ENCODE measurements around the gene MRPS6. TPM values are rescaled to one million over a fixed set of nuclear protein-coding genes. Genes with fewer than 3 reads are reported as not detected.

The MRPS6 gene
- total and polyA plus RNA-seq, 2 of the 4 experiments (the other 2 are of a cell fraction) = 7.5 to 35.1 TPM

DNA sequence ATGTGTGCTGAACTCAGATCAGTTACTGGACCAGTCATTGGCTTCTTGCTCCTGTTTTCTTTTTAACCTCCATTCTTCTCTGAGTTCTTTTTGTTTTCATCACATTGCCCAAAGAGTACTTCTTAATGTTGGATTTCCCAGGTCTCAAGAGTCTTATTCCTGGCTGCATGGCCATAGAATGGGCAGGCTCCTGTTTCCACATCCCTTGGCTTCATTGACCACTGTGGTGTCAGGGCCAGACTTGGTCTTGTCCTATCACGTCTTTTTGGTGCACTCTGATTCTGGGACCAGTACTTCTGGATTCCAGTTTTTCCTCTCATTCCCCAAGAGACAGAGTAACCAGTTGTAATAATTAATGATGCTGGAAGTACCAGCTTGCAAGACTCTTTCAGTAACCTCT, 41.8 kb downstream of the MRPS6 start:
- Histone ChIP-seq H2BK20ac (ENCODE audit: low read depth, low read length) (no peak overlapping the region), H4K20me1 (ENCODE audit: insufficient read depth, low read length) (no peaks in the 10 kb centered on the region), H3K79me1 (ENCODE audit: low read depth in 1 of 2, low read length in 2 of 2) (peaks cover 27 to 47% of the 10 kb centered on the region in 2 experiments), H3K14ac (replicated peaks; ENCODE audit: low read depth, low read length) (no peak overlapping the region), H3K9me1 (ENCODE audit: insufficient read depth, low read length) (no peaks in the 10 kb centered on the region), H3K18ac (ENCODE audit: low read depth, low read length) (no peak overlapping the region), H3K27me3 (ENCODE audit: control insufficient read depth, insufficient read depth, low read length) (no peaks in the 10 kb centered on the region), H2AK9ac (replicated peaks; ENCODE audit: low read depth, low read length, poor library complexity) (no peak overlapping the region), H4K5ac (ENCODE audit: low read depth, low read length) (no peak overlapping the region), H2BK120ac (ENCODE audit: low read depth, low read length) (no peak overlapping the region), H3K9me3 (ENCODE audit: control insufficient read depth, insufficient read depth, low read length) (no peaks in the 10 kb centered on the region), H3K36me3 (ENCODE audit: control insufficient read depth, insufficient read depth, low read length) (no peaks in the 10 kb centered on the region), H3K23ac (ENCODE audit: low read depth, low read length) (no peak overlapping the region), H3K9ac (ENCODE audit: low read depth, low read length) (no peak overlapping the region), H2BK5ac (ENCODE audit: low read depth, low read length, poor library complexity, severe bottlenecking) (no peak overlapping the region), H3K4me1 (ENCODE audit: control insufficient read depth, insufficient read depth, low read length) (no peaks in the 10 kb centered on the region), H3K4me2 (ENCODE audit: low read depth, low read length) (no peak overlapping the region), H4K8ac (ENCODE audit: low read depth in 2 of 2, low read length in 2 of 2) (no peak overlapping the region), H2AK5ac (ENCODE audit: low read depth, low read length) (no peak overlapping the region), H2AFZ (replicated peaks; ENCODE audit: low read length, poor library complexity) (no peak overlapping the region), H3K4ac (ENCODE audit: low read depth, low read length) (no peak overlapping the region), H3K27ac (ENCODE audit: insufficient read depth, low read length) (no peak overlapping the region), H3K4me3 (ENCODE audit: insufficient read depth, low read depth, low read length) (no peak overlapping the region), H3K56ac (ENCODE audit: extremely low read depth, insufficient read depth, low read length) (no peak overlapping the region), H2BK15ac (ENCODE audit: low read depth, low read length) (no peak overlapping the region), H4K91ac (ENCODE audit: insufficient read depth, low read depth, low read length) (no peak overlapping the region)
- ATAC-seq (ENCODE audit: low read depth) = no peak
- in situ Hi-C loops (cut with MboI; ENCODE audit: low sequenced_read_pairs) (no loop called here), intact Hi-C loops (cut with micrococcal nuclease) (no loop called here), dilution Hi-C loops (cut with HindIII; ENCODE audit: low sequenced_read_pairs, unreplicated experiment) (no loop called here)
- CTCF ChIA-PET = no interaction called here
- DNase-seq = no peak
- POLR2A ChIA-PET (ENCODE audit: unreplicated experiment) = no interaction called here
- no CpG with 5 or more reads among the region's 1 CpG for WGBS, 2 experiments (ENCODE audit: extremely low coverage in 2 of 2, insufficient read length in 1 of 2)
- TF ChIP-seq, protein P1, sequence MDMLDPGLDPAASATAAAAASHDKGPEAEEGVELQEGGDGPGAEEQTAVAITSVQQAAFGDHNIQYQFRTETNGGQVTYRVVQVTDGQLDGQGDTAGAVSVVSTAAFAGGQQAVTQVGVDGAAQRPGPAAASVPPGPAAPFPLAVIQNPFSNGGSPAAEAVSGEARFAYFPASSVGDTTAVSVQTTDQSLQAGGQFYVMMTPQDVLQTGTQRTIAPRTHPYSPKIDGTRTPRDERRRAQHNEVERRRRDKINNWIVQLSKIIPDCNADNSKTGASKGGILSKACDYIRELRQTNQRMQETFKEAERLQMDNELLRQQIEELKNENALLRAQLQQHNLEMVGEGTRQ (IDR thresholded peaks at IDR 0.05; ENCODE audit: low read depth, low read length) = no peak
- TF ChIP-seq BHLHE40 (IDR thresholded peaks at IDR 0.05; ENCODE audit: low read depth, low read length) (no peak), NFE2L2 (IDR thresholded peaks at IDR 0.05; ENCODE audit: low read depth, low read length) (no peak), CHD1 (IDR thresholded peaks at IDR 0.05; ENCODE audit: low read depth, low read length) (no peak)
- no TSS peak for BruUV-seq (replicated peaks)
